Lung (tissue), 16 donors: ENCODE measurements around the gene ZNF296. TPM values are rescaled to one million over a fixed set of nuclear protein-coding genes. Genes with fewer than 3 reads are reported as not detected.
A peak's percentile ranks its signal among the peaks of the same experiment; 100 is the strongest.

ENCODE experiments used
- ATAC-seq: fragments of 200-7000 bp; cut with Tn5 transposase; one replicate; pipeline ENCODE4 v1.9.1; 2020; ENCODE audit warnings: moderate number of reproducible peaks; ENCODE audit not compliant: insufficient read depth, low FRiP score
- DNase-seq, 3 donors: peaks; one replicate each; pipeline ENCODE4 v3.0.0-alpha.2; 2013 to 2017
- H3K27ac ChIP-seq, 2 donors: one replicate each; pipeline ENCODE4 v1.5.1; 2013; ENCODE audit warnings: mild to moderate bottlenecking in 2 of 2, moderate library complexity in 2 of 2, control low read depth in 1 of 2, inconsistent platforms in 1 of 2, low read depth in 1 of 2, low read length in 1 of 2
- H3K27me3 ChIP-seq, 3 donors: one replicate each; pipeline ENCODE4 v1.5.1; 2013; ENCODE audit warnings: low read length in 2 of 3; ENCODE audit not compliant: control insufficient read depth in 3 of 3, insufficient read depth in 3 of 3
- H3K36me3 ChIP-seq, 4 donors: one replicate each; pipeline ENCODE4 v1.5.1; 2013; ENCODE audit warnings: low read length in 4 of 4, mild to moderate bottlenecking in 1 of 4, moderate library complexity in 1 of 4; ENCODE audit not compliant: control insufficient read depth in 4 of 4, insufficient read depth in 4 of 4
- H3K4me1 ChIP-seq, 5 donors: one replicate each; pipeline ENCODE4 v1.5.1; 2013; ENCODE audit warnings: low read length in 5 of 5, mild to moderate bottlenecking in 2 of 5, moderate library complexity in 1 of 5; ENCODE audit not compliant: control insufficient read depth in 5 of 5, insufficient read depth in 5 of 5
- H3K4me3 ChIP-seq: one replicate; pipeline ENCODE4 v1.5.1; 2013; ENCODE audit warnings: mild to moderate bottlenecking, control low read depth, moderate library complexity
- H3K9ac ChIP-seq, 2 donors: one replicate each; pipeline ENCODE4 v1.5.1; 2013; ENCODE audit warnings: low read length in 2 of 2, control low read depth in 1 of 2; ENCODE audit not compliant: insufficient read depth in 1 of 2
- H3K9me3 ChIP-seq, 4 donors: one replicate each; pipeline ENCODE4 v1.5.1; 2013; ENCODE audit warnings: low read length in 3 of 4, mild to moderate bottlenecking in 1 of 4, moderate library complexity in 1 of 4; ENCODE audit not compliant: control insufficient read depth in 4 of 4, insufficient read depth in 3 of 4
- WGBS, 2 donors: extraction: QIAGEN DNeasy Blood & Tissue Kit; methylation state at CpG; one replicate each; pipeline ENCODE4 v1.1.7; 2013; 5-methylcytosine and 5-hydroxymethylcytosine counted together
- long read RNA-seq, 5 donors: transcript quantifications; one replicate each; lab custom pipeline, GENCODE V29; 2026
- polyA plus RNA-seq, 2 donors: library from polyadenylated mRNA; stranded (reverse); fragments of 200-250 nt; gene quantifications; one replicate each; pipeline ENCODE4 v1.2.1, GENCODE V29; 2013
- total RNA-seq, 2 donors: library from RNA; depleted of rRNA in 1 of 2; stranded (reverse); fragments of >200 nt in 1 of 2; gene quantifications; one replicate each; pipeline ENCODE4 v1.2.1, GENCODE V29; 2014 to 2021
- TF ChIP-seq, protein P1 (sequence below): IDR thresholded peaks from 2 replicates; pipeline ENCODE4 v1.5.1; 2012; ENCODE audit warnings: mild to moderate bottlenecking; ENCODE audit errors: control extremely low read depth, extremely low read depth
- donor health status: control.
- donor health status: control.
- donor health status: Bipolar disorder and iron deficiency.
- donor health status: healthy.
- donor health status: DM: yes; HTN: yes; CAD: no.

Gene ZNF296
- total RNA-seq (1 to 10 TPM in 1 of 2 donors, under 1 TPM in 1; 0.43 to 3.8 TPM), polyA plus RNA-seq (1 to 10 TPM; 1.9 to 3.9 TPM)
- long read RNA-seq, donor 1 = 0 reads
- long read RNA-seq, donor 2 = 0 reads
- long read RNA-seq, donor 3 = 0 reads
- long read RNA-seq, donor 4 = 0 reads
- long read RNA-seq, donor 5 = 0 reads

DNA sequence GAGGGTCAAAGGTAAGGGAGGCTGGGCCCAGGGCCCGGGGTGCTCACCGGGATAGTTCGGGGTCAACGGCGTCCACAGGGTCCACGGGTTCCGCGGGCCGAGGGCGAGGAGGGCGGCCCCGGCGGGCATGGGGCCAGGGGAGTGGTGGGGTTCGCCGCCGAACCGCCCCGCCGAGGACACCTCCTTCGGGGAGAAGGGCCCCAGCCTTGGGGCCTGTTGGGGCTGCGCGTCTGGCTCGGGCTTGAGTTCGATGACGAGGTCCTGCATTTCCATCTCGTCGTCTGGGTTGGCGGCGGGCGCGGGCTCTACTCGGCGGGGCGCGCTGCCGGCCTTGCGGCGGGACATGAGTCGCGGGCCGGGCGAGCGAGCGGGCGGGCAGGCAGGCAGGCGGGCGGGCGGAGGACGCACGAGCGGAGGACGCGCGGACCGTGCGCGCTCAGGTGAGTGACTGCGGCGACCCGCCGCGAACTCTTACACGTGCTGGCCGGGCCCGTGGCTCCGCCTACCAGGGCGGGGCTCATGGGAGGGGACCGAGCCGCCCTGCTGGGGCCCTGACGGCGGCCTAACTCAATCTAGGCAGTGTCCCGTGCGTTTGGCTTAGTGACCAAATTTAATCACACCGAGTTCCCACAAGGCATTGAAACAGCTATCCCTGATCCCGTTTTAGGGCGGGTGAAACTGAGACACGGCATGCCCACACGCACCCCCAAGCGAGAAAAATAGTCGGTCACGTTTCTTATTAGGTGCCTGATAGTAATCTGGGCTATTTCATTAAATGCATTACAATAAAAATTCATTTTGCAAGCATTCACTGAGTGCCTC, at the start of gene ZNF296:
ZNF296 (minus strand) TSS at position 450 of the 822 bp plus-strand sequence; CDS start at position 345, 105 bp downstream.
- Histone ChIP-seq H3K4me3 (peak within 1 kb of the TSS; percentile 59), H3K27me3 (no peaks in the 10 kb centered on the region), H3K9ac (no peak within 1 kb of the TSS), H3K27ac (peak within 1 kb of the TSS in 1 of 2 donors; percentile 78), H3K4me1 (peaks cover 5 to 14% (median 7%) of the 10 kb centered on the region in 5 donors), H3K36me3 (peaks cover 0 to 8% (median 4%) of the 10 kb centered on the region in 4 donors), H3K9me3 (no peaks in the 10 kb centered on the region)
- DNase-seq = peak; percentile 28 to 70 (median 59)
- ATAC-seq = peak; percentile 72
- 2% methylated on average over 79 to 81 of the region's 81 CpGs for WGBS, 2 donors
- TF ChIP-seq, protein P1, sequence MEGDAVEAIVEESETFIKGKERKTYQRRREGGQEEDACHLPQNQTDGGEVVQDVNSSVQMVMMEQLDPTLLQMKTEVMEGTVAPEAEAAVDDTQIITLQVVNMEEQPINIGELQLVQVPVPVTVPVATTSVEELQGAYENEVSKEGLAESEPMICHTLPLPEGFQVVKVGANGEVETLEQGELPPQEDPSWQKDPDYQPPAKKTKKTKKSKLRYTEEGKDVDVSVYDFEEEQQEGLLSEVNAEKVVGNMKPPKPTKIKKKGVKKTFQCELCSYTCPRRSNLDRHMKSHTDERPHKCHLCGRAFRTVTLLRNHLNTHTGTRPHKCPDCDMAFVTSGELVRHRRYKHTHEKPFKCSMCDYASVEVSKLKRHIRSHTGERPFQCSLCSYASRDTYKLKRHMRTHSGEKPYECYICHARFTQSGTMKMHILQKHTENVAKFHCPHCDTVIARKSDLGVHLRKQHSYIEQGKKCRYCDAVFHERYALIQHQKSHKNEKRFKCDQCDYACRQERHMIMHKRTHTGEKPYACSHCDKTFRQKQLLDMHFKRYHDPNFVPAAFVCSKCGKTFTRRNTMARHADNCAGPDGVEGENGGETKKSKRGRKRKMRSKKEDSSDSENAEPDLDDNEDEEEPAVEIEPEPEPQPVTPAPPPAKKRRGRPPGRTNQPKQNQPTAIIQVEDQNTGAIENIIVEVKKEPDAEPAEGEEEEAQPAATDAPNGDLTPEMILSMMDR = no peak

DNA sequence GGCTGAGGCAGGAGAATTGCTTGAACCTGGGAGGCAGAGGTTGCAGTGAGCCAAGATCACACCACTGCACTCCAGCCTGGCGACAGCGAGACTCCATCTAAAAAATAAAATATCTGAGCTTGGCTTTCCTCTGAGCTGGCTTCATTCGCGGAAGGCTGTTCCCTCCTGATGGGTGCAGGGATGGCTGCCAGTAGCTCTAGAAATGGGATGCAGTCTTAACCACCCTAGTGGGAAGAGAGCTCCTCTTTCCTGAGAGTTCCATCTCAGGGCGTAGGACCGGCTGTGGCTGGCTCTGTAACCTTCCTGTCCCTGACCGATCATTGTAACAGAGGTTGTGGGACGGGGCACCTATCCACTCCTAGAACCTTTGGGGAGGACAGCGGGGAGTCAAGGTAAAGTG, 49.1 kb upstream of the ZNF296 start:
- TF ChIP-seq, protein P1 = no peak
- no peaks in the 10 kb centered on the region for H3K36me3 ChIP-seq
- H3K27ac ChIP-seq = no peak overlapping the region
- no peaks in the 10 kb centered on the region for H3K27me3 ChIP-seq
- no peak overlapping the region for H3K4me3 ChIP-seq
- no peak overlapping the region for H3K9ac ChIP-seq
- no peak for ATAC-seq
- peaks cover 0 to 7% (median 0%) of the 10 kb centered on the region in 5 donors for H3K4me1 ChIP-seq
- WGBS, 2 donors = 95 to 98% methylated on average over 9 of the region's 9 CpGs
- no peak for DNase-seq
- no peaks in the 10 kb centered on the region for H3K9me3 ChIP-seq

DNA sequence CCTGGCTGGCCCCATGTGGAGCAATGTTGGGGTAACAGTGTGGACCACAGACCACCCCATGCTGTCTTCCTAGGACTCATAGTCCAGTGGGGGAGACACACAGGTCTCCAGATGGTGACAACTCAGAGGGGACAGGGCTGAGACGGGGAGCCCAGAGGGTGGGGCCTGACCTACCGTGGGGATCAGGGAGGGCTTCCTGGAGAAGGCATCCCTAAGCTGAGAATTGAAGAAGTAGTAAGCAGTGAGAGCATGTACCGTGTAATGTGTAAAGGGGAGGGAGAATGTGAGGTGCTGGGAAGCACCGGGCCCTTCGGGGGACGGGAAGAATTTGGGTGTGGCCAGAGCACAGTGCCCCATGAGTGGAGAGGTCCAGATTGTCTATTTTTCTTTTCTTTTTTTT, 47.7 kb upstream of the ZNF296 start:
- WGBS, 2 donors = 75% methylated on average over 6 of the region's 6 CpGs
- H3K9me3 ChIP-seq = no peaks in the 10 kb centered on the region
- H3K4me3 ChIP-seq = no peak overlapping the region
- no peak overlapping the region for H3K9ac ChIP-seq
- H3K27me3 ChIP-seq = no peaks in the 10 kb centered on the region
- H3K36me3 ChIP-seq = no peaks in the 10 kb centered on the region
- ATAC-seq (no peak), DNase-seq (no peak)
- H3K4me1 ChIP-seq = peaks cover 0 to 7% (median 0%) of the 10 kb centered on the region in 5 donors
- TF ChIP-seq, protein P1 = no peak
- H3K27ac ChIP-seq = no peak overlapping the region
